HL-60 (cell line): ENCODE data around the gene BRD4.
"Not testable (repeated sequence)": the region's sequence is repeated elsewhere in the genome, so short reads cannot be mapped to it uniquely, and the experiment has no call there.

Experiments used
- DNase-seq, 2 experiments: peaks; one replicate each; pipeline ENCODE4 v3.0.0-alpha.2; 2010 to 2020; ENCODE audit warnings: low read depth in 1 of 2, low spot score in 1 of 2
- H3K27ac ChIP-seq: fragments of 250-450 bp; sonication (Bioruptor Pico); replicated peaks from 2 replicates; pipeline ENCODE4 v1.5.1; 2020; ENCODE audit warnings: mild to moderate bottlenecking, moderate library complexity
- H3K27me3 ChIP-seq: fragments of 250-450 bp; sonication (Bioruptor Pico); 2 replicates; pipeline ENCODE4 v1.5.1; 2021; ENCODE audit warnings: mild to moderate bottlenecking, moderate library complexity; ENCODE audit not compliant: insufficient read depth, poor library complexity, severe bottlenecking
- H3K4me3 ChIP-seq: replicated peaks from 2 replicates; pipeline ENCODE4 v1.5.1; 2011; ENCODE audit warnings: mild to moderate bottlenecking, control low read depth, low read length; ENCODE audit not compliant: insufficient read depth
- GABPA ChIP-seq: IDR thresholded peaks from 2 replicates; pipeline ENCODE4 v1.6.1; 2012; ENCODE audit warnings: low read depth
- POLR2AphosphoS5 ChIP-seq: IDR thresholded peaks from 2 replicates; pipeline ENCODE4 v1.6.1; 2012; ENCODE audit warnings: low read depth
- SPI1 ChIP-seq: IDR thresholded peaks from 2 replicates; pipeline ENCODE4 v1.6.1; 2012; ENCODE audit warnings: low read depth, mild to moderate bottlenecking, borderline replicate concordance
- TF ChIP-seq, protein P1 (sequence below): IDR thresholded peaks from 2 replicates; pipeline ENCODE4 v1.6.1; 2012; ENCODE audit warnings: low read depth; ENCODE audit not compliant: insufficient replicate concordance
- TF ChIP-seq, protein P2 (sequence below): IDR thresholded peaks from one replicate; pipeline ENCODE4 v1.5.1; 2011; ENCODE audit warnings: low read length, control low read depth, inconsistent platforms; ENCODE audit not compliant: insufficient read depth

BRD4 gene

DNA sequence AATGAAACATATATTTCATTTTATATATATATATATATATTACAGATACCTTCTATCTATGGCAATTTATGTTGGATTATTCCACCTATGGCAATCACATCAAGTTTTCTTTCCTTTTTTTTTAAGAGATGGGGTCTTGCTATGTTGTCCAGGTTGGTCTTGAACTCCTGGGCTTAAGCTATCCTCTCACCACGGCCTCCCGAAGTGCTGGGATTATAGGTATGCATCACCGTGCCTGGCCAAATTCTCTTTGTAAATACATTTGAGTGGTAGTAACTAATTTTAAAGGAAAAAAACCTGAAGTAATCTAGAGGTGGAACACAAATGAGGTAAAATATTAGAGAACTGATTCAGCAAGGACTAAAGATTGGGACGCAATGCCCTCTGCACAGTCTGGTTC is 21.6 kb upstream of the BRD4 start:
- H3K4me3 ChIP-seq: no peak overlapping the region
- TF ChIP-seq GABPA (no peak), SPI1 (no peak), POLR2AphosphoS5 (no peak)
- TF ChIP-seq, protein P1, sequence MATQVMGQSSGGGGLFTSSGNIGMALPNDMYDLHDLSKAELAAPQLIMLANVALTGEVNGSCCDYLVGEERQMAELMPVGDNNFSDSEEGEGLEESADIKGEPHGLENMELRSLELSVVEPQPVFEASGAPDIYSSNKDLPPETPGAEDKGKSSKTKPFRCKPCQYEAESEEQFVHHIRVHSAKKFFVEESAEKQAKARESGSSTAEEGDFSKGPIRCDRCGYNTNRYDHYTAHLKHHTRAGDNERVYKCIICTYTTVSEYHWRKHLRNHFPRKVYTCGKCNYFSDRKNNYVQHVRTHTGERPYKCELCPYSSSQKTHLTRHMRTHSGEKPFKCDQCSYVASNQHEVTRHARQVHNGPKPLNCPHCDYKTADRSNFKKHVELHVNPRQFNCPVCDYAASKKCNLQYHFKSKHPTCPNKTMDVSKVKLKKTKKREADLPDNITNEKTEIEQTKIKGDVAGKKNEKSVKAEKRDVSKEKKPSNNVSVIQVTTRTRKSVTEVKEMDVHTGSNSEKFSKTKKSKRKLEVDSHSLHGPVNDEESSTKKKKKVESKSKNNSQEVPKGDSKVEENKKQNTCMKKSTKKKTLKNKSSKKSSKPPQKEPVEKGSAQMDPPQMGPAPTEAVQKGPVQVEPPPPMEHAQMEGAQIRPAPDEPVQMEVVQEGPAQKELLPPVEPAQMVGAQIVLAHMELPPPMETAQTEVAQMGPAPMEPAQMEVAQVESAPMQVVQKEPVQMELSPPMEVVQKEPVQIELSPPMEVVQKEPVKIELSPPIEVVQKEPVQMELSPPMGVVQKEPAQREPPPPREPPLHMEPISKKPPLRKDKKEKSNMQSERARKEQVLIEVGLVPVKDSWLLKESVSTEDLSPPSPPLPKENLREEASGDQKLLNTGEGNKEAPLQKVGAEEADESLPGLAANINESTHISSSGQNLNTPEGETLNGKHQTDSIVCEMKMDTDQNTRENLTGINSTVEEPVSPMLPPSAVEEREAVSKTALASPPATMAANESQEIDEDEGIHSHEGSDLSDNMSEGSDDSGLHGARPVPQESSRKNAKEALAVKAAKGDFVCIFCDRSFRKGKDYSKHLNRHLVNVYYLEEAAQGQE: no peak
- TF ChIP-seq, protein P2, sequence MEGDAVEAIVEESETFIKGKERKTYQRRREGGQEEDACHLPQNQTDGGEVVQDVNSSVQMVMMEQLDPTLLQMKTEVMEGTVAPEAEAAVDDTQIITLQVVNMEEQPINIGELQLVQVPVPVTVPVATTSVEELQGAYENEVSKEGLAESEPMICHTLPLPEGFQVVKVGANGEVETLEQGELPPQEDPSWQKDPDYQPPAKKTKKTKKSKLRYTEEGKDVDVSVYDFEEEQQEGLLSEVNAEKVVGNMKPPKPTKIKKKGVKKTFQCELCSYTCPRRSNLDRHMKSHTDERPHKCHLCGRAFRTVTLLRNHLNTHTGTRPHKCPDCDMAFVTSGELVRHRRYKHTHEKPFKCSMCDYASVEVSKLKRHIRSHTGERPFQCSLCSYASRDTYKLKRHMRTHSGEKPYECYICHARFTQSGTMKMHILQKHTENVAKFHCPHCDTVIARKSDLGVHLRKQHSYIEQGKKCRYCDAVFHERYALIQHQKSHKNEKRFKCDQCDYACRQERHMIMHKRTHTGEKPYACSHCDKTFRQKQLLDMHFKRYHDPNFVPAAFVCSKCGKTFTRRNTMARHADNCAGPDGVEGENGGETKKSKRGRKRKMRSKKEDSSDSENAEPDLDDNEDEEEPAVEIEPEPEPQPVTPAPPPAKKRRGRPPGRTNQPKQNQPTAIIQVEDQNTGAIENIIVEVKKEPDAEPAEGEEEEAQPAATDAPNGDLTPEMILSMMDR: no peak
- no peak for DNase-seq
- H3K27ac ChIP-seq: no peak overlapping the region
- H3K27me3 ChIP-seq: no peaks in the 10 kb centered on the region

DNA sequence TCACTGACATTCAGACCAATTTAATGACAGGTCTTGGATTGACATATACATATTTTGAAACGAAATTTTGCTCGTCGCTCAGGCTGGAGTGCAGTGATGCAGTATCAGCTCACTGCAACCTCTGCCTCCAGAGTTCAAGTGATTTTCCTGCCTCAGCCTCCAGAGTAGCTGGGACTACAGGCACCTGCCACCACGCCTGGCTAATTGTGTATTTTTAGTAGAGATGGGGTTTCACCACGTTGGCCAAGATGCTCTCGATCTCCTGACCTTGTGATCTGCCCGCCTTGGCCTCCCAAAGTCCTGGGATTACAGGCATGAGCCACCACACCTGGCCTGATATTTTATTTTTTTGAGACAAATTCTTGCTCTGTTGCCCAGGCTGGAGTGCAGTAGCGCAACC is 20.2 kb upstream of the BRD4 start:
- H3K27ac ChIP-seq: not testable (repeated sequence)

DNA sequence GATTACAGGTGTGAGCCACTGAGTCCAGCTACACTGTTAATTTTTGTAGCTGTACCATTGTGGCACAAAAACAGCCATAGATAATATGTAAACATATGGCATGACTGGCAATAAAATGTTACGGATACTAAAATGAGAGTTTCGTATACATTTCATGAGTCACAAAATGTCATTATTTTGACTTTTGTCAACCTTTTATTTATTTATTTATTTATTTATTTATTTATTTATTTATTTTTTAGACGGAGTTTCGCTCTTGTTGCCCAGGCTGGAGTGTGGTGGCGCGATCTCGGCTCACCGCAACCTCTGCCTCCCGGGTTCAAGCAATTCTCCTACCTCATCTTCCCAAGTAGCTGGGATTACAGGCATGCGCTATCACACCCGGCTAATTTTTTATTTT is 9.0 kb upstream of the BRD4 start:
- H3K4me3 ChIP-seq, H3K27ac ChIP-seq, H3K27me3 ChIP-seq, DNase-seq: not testable (repeated sequence)

More for the DNA sequence above, 20.2 kb upstream of the BRD4 start:
- not testable (repeated sequence) for DNase-seq, H3K4me3 ChIP-seq, H3K27me3 ChIP-seq
- TF ChIP-seq POLR2AphosphoS5: peak; percentile 55; the same call in 1 of the 2 replicates

DNA sequence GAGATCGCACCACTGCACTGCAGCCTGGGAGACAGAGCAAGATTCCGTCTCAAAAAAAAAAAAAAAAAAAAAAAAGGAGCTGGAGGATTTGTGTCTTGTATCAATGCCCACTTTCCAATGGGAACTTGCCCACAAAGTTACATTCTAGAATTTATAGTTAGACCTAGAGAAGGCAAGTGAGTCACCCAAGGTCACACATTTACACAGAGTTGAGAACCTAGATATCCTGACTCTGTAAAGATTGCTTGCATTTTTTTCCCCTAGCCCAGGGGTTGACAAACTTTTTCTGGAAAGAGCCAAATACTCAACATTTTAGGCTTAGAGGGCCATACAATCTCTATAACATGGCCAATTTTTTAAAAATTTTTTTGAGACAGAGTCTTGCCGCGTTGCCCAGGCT is 7.7 kb upstream of the BRD4 start:
- no peaks in the 10 kb centered on the region for H3K27me3 ChIP-seq
- DNase-seq: no peak
- no peak overlapping the region for H3K27ac ChIP-seq
- H3K4me3 ChIP-seq: no peak overlapping the region
- TF ChIP-seq, protein P2: no peak
- TF ChIP-seq SPI1 (no peak), POLR2AphosphoS5 (no peak), GABPA (no peak)
- TF ChIP-seq, protein P1: no peak

DNA sequence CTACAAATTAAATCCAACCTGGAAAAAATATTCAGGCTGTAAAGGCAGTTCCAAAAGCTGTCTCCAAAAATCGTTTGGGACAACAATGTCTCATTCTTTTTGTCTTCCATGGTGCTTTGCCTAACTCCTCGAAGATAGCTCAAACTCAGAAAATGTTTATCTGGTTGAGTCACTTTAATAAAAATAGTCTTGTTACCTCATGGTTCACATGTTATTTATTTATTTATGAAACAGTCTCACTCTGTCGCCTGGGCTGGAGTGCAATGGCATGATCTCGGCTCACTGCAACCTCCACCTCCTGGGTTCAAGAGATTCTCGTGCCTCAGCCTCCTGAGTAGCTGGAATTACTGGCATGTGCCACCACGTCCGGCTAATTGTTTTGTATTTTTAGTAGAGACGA is 4.9 kb upstream of the BRD4 start:
- DNase-seq: no peak
- H3K27me3 ChIP-seq: no peaks in the 10 kb centered on the region
- H3K27ac ChIP-seq: no peak overlapping the region
- TF ChIP-seq SPI1 (no peak), GABPA (no peak), POLR2AphosphoS5 (no peak)
- TF ChIP-seq, protein P2: no peak
- TF ChIP-seq, protein P1: no peak
- H3K4me3 ChIP-seq: no peak overlapping the region

DNA sequence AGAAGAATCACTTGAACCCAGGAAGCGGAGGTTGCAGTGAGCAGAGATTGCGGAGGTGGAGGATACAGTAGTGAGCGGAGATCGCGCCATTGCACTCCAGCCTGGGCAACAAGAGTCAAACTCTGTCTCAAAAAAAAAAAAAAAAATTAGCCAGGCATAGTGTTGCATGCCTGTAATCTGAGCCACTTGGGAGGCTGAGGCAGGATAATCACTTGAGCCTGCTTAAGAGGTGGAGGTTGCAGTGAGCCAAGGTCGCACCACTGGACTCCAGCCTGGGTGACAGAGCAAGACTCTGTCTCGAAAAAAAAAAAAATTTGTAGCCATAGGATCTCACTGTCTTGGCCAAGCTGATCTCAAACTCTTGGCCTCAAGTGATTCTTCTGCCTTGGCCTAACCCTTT is 3.7 kb upstream of the BRD4 start:
- not testable (repeated sequence) for DNase-seq, H3K27me3 ChIP-seq, H3K4me3 ChIP-seq, H3K27ac ChIP-seq
